H1 (cell line): ENCODE measurements around the gene SH3PXD2A. TPM values are rescaled to one million over a fixed set of nuclear protein-coding genes. Genes with fewer than 3 reads are reported as not detected.

Experiments
- BCL11A ChIP-seq, 2 experiments: IDR thresholded peaks; one replicate each; pipeline ENCODE4 v1.6.1; 2011; ENCODE audit warnings: low read depth in 2 of 2, low read length in 2 of 2, mild to moderate bottlenecking in 2 of 2
- BRCA1 ChIP-seq: IDR thresholded peaks from 2 replicates; pipeline ENCODE4 v1.6.1; 2012; ENCODE audit warnings: low read depth, low read length, improper control_type of control experiment
- CBX5 ChIP-seq: fragments of 300-800, 300-1000 bp; sonication (generic); IDR thresholded peaks from 2 replicates; pipeline ENCODE4 v1.7.1; 2016; ENCODE audit warnings: antibody characterized with exemption, low read length, low read depth
- CREB1 ChIP-seq: IDR thresholded peaks from 2 replicates; pipeline ENCODE4 v1.6.1; 2012; ENCODE audit warnings: inconsistent platforms
- CTBP2 ChIP-seq: IDR thresholded peaks from 2 replicates; pipeline ENCODE4 v1.7.0; 2011; ENCODE audit warnings: borderline replicate concordance, mild to moderate bottlenecking, moderate library complexity, mixed read lengths, low read length; ENCODE audit not compliant: insufficient read depth, insufficient read length
- EZH2 ChIP-seq: fragments of 200-600 bp; sonication (generic); IDR thresholded peaks from 2 replicates; pipeline ENCODE4 v1.7.1; 2012; ENCODE audit warnings: low read depth, mild to moderate bottlenecking, moderate library complexity, low read length, inconsistent platforms; ENCODE audit not compliant: severe bottlenecking
- FOSL1 ChIP-seq: IDR thresholded peaks from 2 replicates; pipeline ENCODE4 v1.6.1; 2011; ENCODE audit warnings: mild to moderate bottlenecking, low read depth, low read length, moderate library complexity; ENCODE audit not compliant: insufficient read depth
- GTF2F1 ChIP-seq: IDR thresholded peaks from 2 replicates; pipeline ENCODE4 v1.6.1; 2012; ENCODE audit warnings: low read depth, low read length, improper control_type of control experiment, borderline replicate concordance
- HDAC6 ChIP-seq: IDR thresholded peaks from one replicate; pipeline ENCODE4 v1.7.1; 2012; ENCODE audit warnings: low read depth, mild to moderate bottlenecking, inconsistent platforms, low read length, moderate library complexity
- KDM1A ChIP-seq: fragments of 200-600, 300-600 bp; sonication (generic); IDR thresholded peaks from 2 replicates; pipeline ENCODE4 v1.7.1; 2016; ENCODE audit warnings: mild to moderate bottlenecking, low read length, borderline replicate concordance
- KDM4A ChIP-seq: IDR thresholded peaks from one replicate; pipeline ENCODE4 v1.7.1; 2012; ENCODE audit warnings: low read depth, mild to moderate bottlenecking, moderate library complexity, low read length, inconsistent platforms; ENCODE audit not compliant: severe bottlenecking
- SP1 ChIP-seq: IDR thresholded peaks from 2 replicates; pipeline ENCODE4 v1.6.1; 2011; ENCODE audit warnings: low read depth, low read length
- SP4 ChIP-seq: IDR thresholded peaks from 2 replicates; pipeline ENCODE4 v1.6.1; 2012; ENCODE audit warnings: low read length, inconsistent platforms
- SRF ChIP-seq: IDR thresholded peaks from 2 replicates; pipeline ENCODE4 v1.6.1; 2011; ENCODE audit warnings: mild to moderate bottlenecking, low read depth, low read length, moderate library complexity
- SUZ12 ChIP-seq: fragments of 200-600 bp; sonication (generic); IDR thresholded peaks from 2 replicates; pipeline ENCODE4 v1.6.1; 2012; ENCODE audit warnings: mild to moderate bottlenecking, inconsistent platforms, low read length, moderate library complexity, mixed read lengths
- TAF1 ChIP-seq: IDR thresholded peaks from 2 replicates; pipeline ENCODE4 v1.6.1; 2011; ENCODE audit warnings: mild to moderate bottlenecking, low read depth, low read length
- TAF7 ChIP-seq: optimal IDR thresholded peaks from 2 replicates; pipeline ENCODE3; 2011; ENCODE audit warnings: low read depth, mild to moderate bottlenecking, inconsistent platforms, low read length, moderate library complexity, borderline replicate concordance
- TCF12 ChIP-seq: IDR thresholded peaks from 2 replicates; pipeline ENCODE4 v1.6.1; 2011; ENCODE audit warnings: low read depth, mild to moderate bottlenecking, low read length
- TEAD4 ChIP-seq: IDR thresholded peaks from 2 replicates; pipeline ENCODE4 v1.6.1; 2012; ENCODE audit warnings: low read depth, low read length, inconsistent platforms, mixed read lengths
- polyA plus RNA-seq, 7 experiments: library from polyadenylated mRNA; depleted of rRNA in 3 of 7; stranded (reverse) in 5 of 7; unstranded in 2 of 7; fragments of >200 nt in 5 of 7; fragments of 200-250 nt in 2 of 7; gene quantifications; 1 replicate in 5 of 7; 2 replicates in 1 of 7; 4 replicates in 1 of 7; pipeline versions ENCODE4 v1.2.1 to v1.2.3, GENCODE V29; 2011 to 2013; ENCODE audit warnings: missing spikeins in 2 of 7, mixed read lengths in 2 of 7
- total RNA-seq: library from RNA; stranded (reverse); fragmentation: NEBNext Ultra II Directional; extraction: Animal tissue kit (Norgen Biotek cat#: 25700); gene quantifications from 2 replicates; pipeline ENCODE4 v1.2.1, GENCODE V29; 2021

SH3PXD2A gene
- total and polyA plus RNA-seq, 2 of the 8 experiments (the other 6 are each of a cell fraction or from before 2014, with no cell fraction given) = 5.4 to 16.3 TPM

DNA sequence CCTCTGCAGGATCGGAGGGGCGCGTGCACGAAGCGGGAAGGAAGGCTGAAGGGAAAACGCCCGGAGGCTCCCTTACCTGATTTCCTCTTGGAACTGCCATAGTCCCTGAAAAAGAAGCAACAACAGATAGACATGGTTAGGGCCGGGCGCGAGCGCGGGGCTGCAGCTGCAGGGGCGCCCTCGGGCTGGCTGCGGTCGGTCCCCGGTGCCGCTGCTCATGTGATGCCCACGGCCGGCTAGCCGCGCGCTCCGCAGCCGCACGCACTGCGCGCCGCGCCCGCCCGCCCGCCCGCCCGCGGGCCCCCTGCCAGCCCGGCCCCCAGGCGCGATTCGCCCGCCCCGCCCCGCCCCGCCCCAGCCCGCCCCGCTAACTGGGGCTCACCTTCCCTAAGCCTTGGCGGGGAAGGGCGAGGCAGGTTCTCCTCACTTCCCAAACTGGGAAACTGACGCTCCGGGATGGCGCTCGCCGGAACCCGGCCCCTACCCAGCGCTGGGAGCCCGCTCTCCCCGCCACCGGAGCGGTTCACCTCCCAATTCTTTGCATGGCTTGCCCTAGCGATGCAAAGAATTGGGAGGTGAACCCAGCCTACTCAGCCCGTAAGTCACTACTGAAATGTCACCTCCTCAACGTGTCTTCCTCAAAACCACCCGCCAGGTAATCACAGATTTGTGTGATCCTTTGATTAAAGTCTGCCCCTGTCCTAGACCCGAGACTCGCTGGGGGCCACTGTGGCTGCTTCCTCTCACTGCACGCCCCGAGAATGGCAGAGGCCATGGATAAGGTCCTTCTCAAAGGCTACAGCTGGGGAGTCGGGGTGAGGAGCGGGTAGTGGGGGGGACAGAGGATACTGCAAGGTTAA is 162.2 kb downstream of the SH3PXD2A start (continued):
- TF ChIP-seq TAF7 = no peak
- peak; percentile 32 for TF ChIP-seq EZH2
- no peak for TF ChIP-seq SRF
- no peak for TF ChIP-seq TEAD4
- TF ChIP-seq KDM1A = 0 out of 2 replicates have a peak, but pooled peaks have one; percentile 61
- TF ChIP-seq KDM4A = peak; percentile 47
- no peak for TF ChIP-seq FOSL1
- no peak for TF ChIP-seq BRCA1
- TF ChIP-seq SP4 = no peak
- TF ChIP-seq BCL11A (IDR thresholded peaks at IDR 0.05; ENCODE audit: low read depth in 2 of 2, low read length in 2 of 2) = no peak
- no peak for TF ChIP-seq SP1
- TF ChIP-seq CBX5 = no peak
- no peak for TF ChIP-seq CTBP2
- no peak for TF ChIP-seq TCF12
- TF ChIP-seq SUZ12 = peak; percentile 16
- no peak for TF ChIP-seq CREB1
- no peak for TF ChIP-seq GTF2F1
- no peak for TF ChIP-seq HDAC6
- no peak for TF ChIP-seq TAF1
